Measurements from ENCODE around the gene TPX2. TPM values are rescaled to one million over a fixed set of nuclear protein-coding genes. Genes with fewer than 3 reads are reported as not detected.

Gene TPX2
- total and polyA plus RNA-seq, 10 of the 15 experiments (the other 5 are each of a cell fraction or from before 2014, with no cell fraction given), result 29.7 to 144 (median 89.0) TPM

DNA sequence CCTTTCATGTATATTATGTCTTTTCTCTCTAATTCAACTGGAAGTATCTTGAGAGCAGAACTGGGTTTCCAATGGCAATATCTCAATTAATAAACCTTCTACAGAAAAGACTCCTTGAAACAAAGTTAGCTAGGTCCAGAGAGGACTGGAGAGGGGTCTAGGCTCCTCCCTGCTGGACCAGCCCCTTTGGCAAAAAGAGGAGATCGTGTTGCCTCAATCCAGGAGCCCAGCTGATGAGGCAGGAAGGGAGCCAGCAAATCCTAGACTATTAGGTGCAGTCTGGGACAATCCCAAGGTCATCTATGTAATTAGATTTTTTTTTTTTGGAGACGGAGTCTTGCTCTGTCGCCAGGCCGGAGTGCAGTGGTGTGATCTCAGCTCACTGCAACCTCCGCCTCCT is 38.3 kb upstream of the TPX2 start:
- BruUV-seq (replicated peaks), result no TSS peak
- Histone ChIP-seq H3K4me1 (ENCODE audit: control insufficient read depth, insufficient read depth, low read length) (peaks cover 28% of the 10 kb centered on the region), H3K79me2 (ENCODE audit: control insufficient read depth, insufficient read depth, low read length) (peaks cover 39% of the 10 kb centered on the region), H3K4me2 (ENCODE audit: control insufficient read depth, insufficient read depth) (no peak overlapping the region), H4K20me1 (ENCODE audit: control insufficient read depth, insufficient read depth) (0 out of 2 replicates have a peak, but pooled peaks cover 2% of the 10 kb centered on the region), H2AFZ (ENCODE audit: control insufficient read depth, low read depth, low read length) (no peak overlapping the region), H3K27me3 (replicated peaks in 1 of 2; ENCODE audit: control insufficient read depth in 2 of 2, insufficient read depth in 2 of 2, low read length in 1 of 2) (no peaks in the 10 kb centered on the region), H3K9me3 (replicated peaks; ENCODE audit: control insufficient read depth, insufficient read depth, low read length) (no peaks in the 10 kb centered on the region), H3K9ac (ENCODE audit: control insufficient read depth, insufficient read depth, low read length) (no peak overlapping the region), H3K27ac (ENCODE audit: control insufficient read depth, insufficient read depth) (no peak overlapping the region), H3K4me3 (no peak overlapping the region), H3K36me3 (ENCODE audit: control insufficient read depth in 2 of 2, insufficient read depth in 2 of 2, low read length in 1 of 2) (peaks cover 7 to 8% of the 10 kb centered on the region in 2 experiments; a peak in 3 of 4 replicates)
- WGBS (ENCODE audit: insufficient coverage, insufficient replicate concordance, low lambda C conversion rate, missing lambda C conversion rate), result 87% methylated on average over 5 of the region's 5 CpGs
- in situ Hi-C loops (cut with MboI), result no loop called here
- no peak for DNase-seq (ENCODE audit: low read depth, low spot score)
- no peak for FAIRE-seq
- SMC1A ChIA-PET (ENCODE audit: uncharacterized antibody, unreplicated experiment), result interaction anchor here (0.6 to 4.6 kb wide), 8 partner anchors 9 to 74 kb away, joined by 3 to 56 read pairs (median 14); partner anchors contain the start of gene BCL2L1
- CTCF ChIA-PET, result interaction anchor here (1.6 to 25.1 kb wide), 6 partner anchors 9 to 131 kb away, joined by 3 to 254 read pairs (median 14); partner anchors contain the start of gene BCL2L1
- RAD21 ChIA-PET (ENCODE audit: unreplicated experiment), result interaction anchor here (0.8 to 5.3 kb wide), 5 partner anchors 14 to 39 kb away, joined by 3 to 52 read pairs (median 15); partner anchors contain the start of gene BCL2L1
- POLR2A ChIA-PET, result interaction anchor here (0.8 to 5.3 kb wide), 3 partner anchors 16 to 20 kb away, joined by 3 to 25 read pairs (median 23); partner anchors contain the start of gene BCL2L1
- intact Hi-C loops (cut with micrococcal nuclease; ENCODE audit: unreplicated experiment), result no loop called here
- ATAC-seq, result no peak
- TF ChIP-seq YBX1 (IDR thresholded peaks at IDR 0.05) (no peak), NR2C1 (IDR thresholded peaks at IDR 0.05) (no peak), SP1 (IDR thresholded peaks at IDR 0.05; ENCODE audit: low read depth, low read length) (no peak), POLR2A (IDR thresholded peaks at IDR 0.05; ENCODE audit: low read depth, low read length) (no peak), ZNF622 (IDR thresholded peaks at IDR 0.05) (no peak), SMC3 (IDR thresholded peaks at IDR 0.05; ENCODE audit: borderline replicate concordance, low read length) (no peak), PAX5 (IDR thresholded peaks at IDR 0.05; ENCODE audit: borderline replicate concordance, low read depth, low read length) (no peak), SIN3A (IDR thresholded peaks at IDR 0.05; ENCODE audit: low read depth, low read length) (no peak), RFX5 (IDR thresholded peaks at IDR 0.05; ENCODE audit: low read depth, low read length) (no peak), SMAD1 (IDR thresholded peaks at IDR 0.05; ENCODE audit: low read depth, partially characterized antibody) (no peak), PML (IDR thresholded peaks at IDR 0.05; ENCODE audit: low read length) (no peak), MTA3 (IDR thresholded peaks at IDR 0.05; ENCODE audit: borderline replicate concordance, low read length) (no peak), TCF7 (IDR thresholded peaks at IDR 0.05; ENCODE audit: borderline replicate concordance) (no peak), EZH2 (IDR thresholded peaks at IDR 0.05; ENCODE audit: borderline replicate concordance, control insufficient read depth, low read depth, low read length) (no peak), FOS (IDR thresholded peaks at IDR 0.05; ENCODE audit: borderline replicate concordance, extremely low read depth, insufficient read length) (no peak)
- TF ChIP-seq, protein P1, sequence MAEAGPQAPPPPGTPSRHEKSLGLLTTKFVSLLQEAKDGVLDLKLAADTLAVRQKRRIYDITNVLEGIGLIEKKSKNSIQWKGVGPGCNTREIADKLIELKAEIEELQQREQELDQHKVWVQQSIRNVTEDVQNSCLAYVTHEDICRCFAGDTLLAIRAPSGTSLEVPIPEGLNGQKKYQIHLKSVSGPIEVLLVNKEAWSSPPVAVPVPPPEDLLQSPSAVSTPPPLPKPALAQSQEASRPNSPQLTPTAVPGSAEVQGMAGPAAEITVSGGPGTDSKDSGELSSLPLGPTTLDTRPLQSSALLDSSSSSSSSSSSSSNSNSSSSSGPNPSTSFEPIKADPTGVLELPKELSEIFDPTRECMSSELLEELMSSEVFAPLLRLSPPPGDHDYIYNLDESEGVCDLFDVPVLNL (IDR thresholded peaks at IDR 0.05; ENCODE audit: low read depth, low read length), result no peak
- TF ChIP-seq, protein P2, sequence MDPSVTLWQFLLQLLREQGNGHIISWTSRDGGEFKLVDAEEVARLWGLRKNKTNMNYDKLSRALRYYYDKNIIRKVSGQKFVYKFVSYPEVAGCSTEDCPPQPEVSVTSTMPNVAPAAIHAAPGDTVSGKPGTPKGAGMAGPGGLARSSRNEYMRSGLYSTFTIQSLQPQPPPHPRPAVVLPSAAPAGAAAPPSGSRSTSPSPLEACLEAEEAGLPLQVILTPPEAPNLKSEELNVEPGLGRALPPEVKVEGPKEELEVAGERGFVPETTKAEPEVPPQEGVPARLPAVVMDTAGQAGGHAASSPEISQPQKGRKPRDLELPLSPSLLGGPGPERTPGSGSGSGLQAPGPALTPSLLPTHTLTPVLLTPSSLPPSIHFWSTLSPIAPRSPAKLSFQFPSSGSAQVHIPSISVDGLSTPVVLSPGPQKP (IDR thresholded peaks at IDR 0.05; ENCODE audit: low read depth, low read length), result no peak
- TF ChIP-seq, protein P3, sequence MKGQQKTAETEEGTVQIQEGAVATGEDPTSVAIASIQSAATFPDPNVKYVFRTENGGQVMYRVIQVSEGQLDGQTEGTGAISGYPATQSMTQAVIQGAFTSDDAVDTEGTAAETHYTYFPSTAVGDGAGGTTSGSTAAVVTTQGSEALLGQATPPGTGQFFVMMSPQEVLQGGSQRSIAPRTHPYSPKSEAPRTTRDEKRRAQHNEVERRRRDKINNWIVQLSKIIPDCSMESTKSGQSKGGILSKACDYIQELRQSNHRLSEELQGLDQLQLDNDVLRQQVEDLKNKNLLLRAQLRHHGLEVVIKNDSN (IDR thresholded peaks at IDR 0.05; ENCODE audit: borderline replicate concordance, extremely low read length, insufficient read depth, low read depth, low read length), result no peak
- TF ChIP-seq, protein P4, sequence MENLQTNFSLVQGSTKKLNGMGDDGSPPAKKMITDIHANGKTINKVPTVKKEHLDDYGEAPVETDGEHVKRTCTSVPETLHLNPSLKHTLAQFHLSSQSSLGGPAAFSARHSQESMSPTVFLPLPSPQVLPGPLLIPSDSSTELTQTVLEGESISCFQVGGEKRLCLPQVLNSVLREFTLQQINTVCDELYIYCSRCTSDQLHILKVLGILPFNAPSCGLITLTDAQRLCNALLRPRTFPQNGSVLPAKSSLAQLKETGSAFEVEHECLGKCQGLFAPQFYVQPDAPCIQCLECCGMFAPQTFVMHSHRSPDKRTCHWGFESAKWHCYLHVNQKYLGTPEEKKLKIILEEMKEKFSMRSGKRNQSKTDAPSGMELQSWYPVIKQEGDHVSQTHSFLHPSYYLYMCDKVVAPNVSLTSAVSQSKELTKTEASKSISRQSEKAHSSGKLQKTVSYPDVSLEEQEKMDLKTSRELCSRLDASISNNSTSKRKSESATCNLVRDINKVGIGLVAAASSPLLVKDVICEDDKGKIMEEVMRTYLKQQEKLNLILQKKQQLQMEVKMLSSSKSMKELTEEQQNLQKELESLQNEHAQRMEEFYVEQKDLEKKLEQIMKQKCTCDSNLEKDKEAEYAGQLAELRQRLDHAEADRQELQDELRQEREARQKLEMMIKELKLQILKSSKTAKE (IDR thresholded peaks at IDR 0.05; ENCODE audit: low read depth, poor library complexity, severe bottlenecking), result no peak
